Parathyroid adenoma (tissue), 2 donors: Measurements from ENCODE around the gene ALMS1.
"Not testable (repeated sequence)": the region's sequence is repeated elsewhere in the genome, so short reads cannot be mapped to it uniquely, and the experiment has no call there.

ENCODE experiments used
- H2AFZ ChIP-seq: fragments of 300-600 bp; sonication (generic); one replicate; pipeline ENCODE4 v1.7.0; 2017; ENCODE audit warnings: antibody characterized with exemption, mild to moderate bottlenecking
- H3K27ac ChIP-seq: fragments of 300-600 bp; sonication (generic); one replicate; pipeline ENCODE4 v1.7.0; 2017
- H3K27me3 ChIP-seq: fragments of 300-600 bp; sonication (generic); one replicate; pipeline ENCODE4 v1.7.0; 2017; ENCODE audit warnings: low read length; ENCODE audit not compliant: control insufficient read depth, insufficient read depth
- H3K36me3 ChIP-seq: fragments of 300-600 bp; sonication (generic); one replicate; pipeline ENCODE4 v1.7.0; 2017; ENCODE audit warnings: low read length; ENCODE audit not compliant: control insufficient read depth, insufficient read depth
- H3K4me1 ChIP-seq: fragments of 300-600 bp; sonication (generic); one replicate; pipeline ENCODE4 v1.7.0; 2017; ENCODE audit warnings: control low read depth
- H3K4me2 ChIP-seq: fragments of 300-600 bp; sonication (generic); one replicate; pipeline ENCODE4 v1.7.0; 2017; ENCODE audit warnings: low read length
- H3K4me3 ChIP-seq: fragments of 300-600 bp; sonication (generic); one replicate; pipeline ENCODE4 v1.7.0; 2017; ENCODE audit warnings: low read depth, low read length
- H3K79me2 ChIP-seq: fragments of 300-600 bp; sonication (generic); one replicate; pipeline ENCODE4 v1.7.0; 2017; ENCODE audit warnings: control low read depth
- H3K9ac ChIP-seq: fragments of 300-600 bp; sonication (generic); one replicate; pipeline ENCODE4 v1.7.0; 2017; ENCODE audit warnings: mild to moderate bottlenecking
- H3K9me3 ChIP-seq: fragments of 300-600 bp; sonication (generic); one replicate; pipeline ENCODE4 v1.7.0; 2017; ENCODE audit warnings: low read length; ENCODE audit not compliant: control insufficient read depth
- CTCF ChIP-seq: fragments of 300-600 bp; sonication (generic); IDR thresholded peaks from one replicate; pipeline ENCODE4 v1.7.0; 2017; ENCODE audit warnings: antibody characterized with exemption, mild to moderate bottlenecking
- donor health status: primary hyperparathyroidism.

The ALMS1 gene

GRCh38 chr2:73449404-73449803 lies 63.8 kb downstream of the ALMS1 start:
- no peaks in the 10 kb centered on the region for H3K36me3 ChIP-seq
- no peaks in the 10 kb centered on the region for H3K4me1 ChIP-seq
- H3K9ac ChIP-seq = no peak overlapping the region
- no peaks in the 10 kb centered on the region for H3K27me3 ChIP-seq
- TF ChIP-seq CTCF = no peak
- no peaks in the 10 kb centered on the region for H3K9me3 ChIP-seq
- H3K79me2 ChIP-seq = no peaks in the 10 kb centered on the region
- H3K27ac ChIP-seq = no peak overlapping the region
- no peak overlapping the region for H2AFZ ChIP-seq
- H3K4me3 ChIP-seq = no peak overlapping the region
- no peak overlapping the region for H3K4me2 ChIP-seq

GRCh38 chr2:73451263-73451972 lies 65.8 kb downstream of the ALMS1 start:
- no peak for TF ChIP-seq CTCF
- Histone ChIP-seq H3K27me3 (no peaks in the 10 kb centered on the region), H3K36me3 (no peaks in the 10 kb centered on the region)

GRCh38 chr2:73457982-73458381 lies 72.3 kb downstream of the ALMS1 start:
- Histone ChIP-seq H3K27me3 (no peaks in the 10 kb centered on the region), H3K79me2 (no peaks in the 10 kb centered on the region), H3K4me1 (no peaks in the 10 kb centered on the region), H3K27ac (no peak overlapping the region), H3K4me3 (no peak overlapping the region), H3K9ac (no peak overlapping the region), H3K4me2 (no peak overlapping the region), H3K36me3 (no peaks in the 10 kb centered on the region), H3K9me3 (no peaks in the 10 kb centered on the region), H2AFZ (no peak overlapping the region)
- TF ChIP-seq CTCF = no peak

More at GRCh38 chr2:73451263-73451972, 65.8 kb downstream of the ALMS1 start:
- H3K4me1 ChIP-seq = no peaks in the 10 kb centered on the region
- H3K79me2 ChIP-seq = no peaks in the 10 kb centered on the region
- H3K4me3 ChIP-seq = no peak overlapping the region
- H2AFZ ChIP-seq = no peak overlapping the region
- no peaks in the 10 kb centered on the region for H3K9me3 ChIP-seq
- H3K4me2 ChIP-seq = no peak overlapping the region
- H3K27ac ChIP-seq = no peak overlapping the region
- H3K9ac ChIP-seq = no peak overlapping the region

GRCh38 chr2:73462388-73462787 lies 76.8 kb downstream of the ALMS1 start:
- H3K9ac ChIP-seq, H3K4me3 ChIP-seq, H3K36me3 ChIP-seq, H3K27me3 ChIP-seq, H3K79me2 ChIP-seq, H2AFZ ChIP-seq, H3K9me3 ChIP-seq, H3K27ac ChIP-seq, H3K4me1 ChIP-seq, H3K4me2 ChIP-seq: not testable (repeated sequence)

GRCh38 chr2:73468376-73468775 lies 82.7 kb downstream of the ALMS1 start:
- Histone ChIP-seq H3K4me3 (no peak overlapping the region), H3K27ac (no peak overlapping the region), H3K36me3 (no peaks in the 10 kb centered on the region), H2AFZ (no peak overlapping the region), H3K9me3 (no peaks in the 10 kb centered on the region), H3K4me1 (no peaks in the 10 kb centered on the region), H3K79me2 (no peaks in the 10 kb centered on the region), H3K27me3 (no peaks in the 10 kb centered on the region), H3K4me2 (no peak overlapping the region), H3K9ac (no peak overlapping the region)
- TF ChIP-seq CTCF = no peak

- H3K4me2 ChIP-seq, H3K27ac ChIP-seq, H3K79me2 ChIP-seq, H3K27me3 ChIP-seq, H3K9ac ChIP-seq, H2AFZ ChIP-seq, H3K4me3 ChIP-seq, H3K9me3 ChIP-seq, H3K36me3 ChIP-seq, H3K4me1 ChIP-seq: not testable (repeated sequence)
Observed at GRCh38 chr2:73483874-73484273, 98.2 kb downstream of the ALMS1 start.
